GM12878 (cell line): ENCODE results near the gene NTF4. TPM values are rescaled to one million over a fixed set of nuclear protein-coding genes. Genes with fewer than 3 reads are reported as not detected.

Experiments
- CEBPB ChIP-seq, 2 experiments: fragments of 150-350 bp in 1 of 2; IDR thresholded peaks; 2 replicates each; pipeline ENCODE4 v1.6.1; 2012 to 2014; ENCODE audit warnings: low read depth in 2 of 2, low read length in 2 of 2, borderline replicate concordance in 1 of 2, inconsistent platforms in 1 of 2
- CEBPZ ChIP-seq: fragments of 150-350 bp; IDR thresholded peaks from 2 replicates; pipeline ENCODE4 v1.6.1; 2016; ENCODE audit warnings: low read depth, low read length
- CHD1 ChIP-seq: IDR thresholded peaks from 2 replicates; pipeline ENCODE4 v1.6.1; 2012; ENCODE audit warnings: low read depth, low read length, improper control_type of control experiment
- DPF2 ChIP-seq: fragments of 450-650 bp; IDR thresholded peaks from 2 replicates; pipeline ENCODE4 v1.6.1; 2017; ENCODE audit warnings: mild to moderate bottlenecking
- EGR1 ChIP-seq, 2 experiments: IDR thresholded peaks; 1 replicate in 1 of 2; 2 replicates in 1 of 2; pipeline ENCODE4 v1.6.1; 2011 to 2012; ENCODE audit warnings: low read depth in 2 of 2, low read length in 2 of 2, borderline replicate concordance in 1 of 2, mild to moderate bottlenecking in 1 of 2, moderate library complexity in 1 of 2
- GABPA ChIP-seq: IDR thresholded peaks from 2 replicates; pipeline ENCODE4 v1.6.1; 2014; ENCODE audit warnings: antibody characterized with exemption, low read depth, mild to moderate bottlenecking, inconsistent platforms
- GATAD2B ChIP-seq: fragments of 450-650 bp; conservative IDR thresholded peaks from 2 replicates; pipeline ENCODE4 v1.6.1; 2017; ENCODE audit warnings: low read depth, mild to moderate bottlenecking, moderate library complexity
- HCFC1 ChIP-seq: fragments of 150-350 bp; IDR thresholded peaks from 2 replicates; pipeline ENCODE4 v1.6.1; 2014; ENCODE audit warnings: low read length
- IKZF2 ChIP-seq, 2 experiments: fragments of 450-650 bp; IDR thresholded peaks; 2 replicates each; pipeline ENCODE4 v1.6.1; 2017; ENCODE audit warnings: mild to moderate bottlenecking in 2 of 2, moderate library complexity in 2 of 2
- JUNB ChIP-seq: IDR thresholded peaks from 2 replicates; pipeline ENCODE4 v1.6.1; 2016; ENCODE audit warnings: antibody characterized with exemption, mild to moderate bottlenecking
- KAT2A ChIP-seq: conservative IDR thresholded peaks from 2 replicates; pipeline ENCODE4 v1.6.1; 2011; ENCODE audit warnings: low read depth, low read length; ENCODE audit not compliant: control insufficient read depth
- MEF2B ChIP-seq: fragments of 450-650 bp; IDR thresholded peaks from 2 replicates; pipeline ENCODE4 v1.6.1; 2018; ENCODE audit warnings: mild to moderate bottlenecking, moderate library complexity; ENCODE audit not compliant: partially characterized antibody, poor library complexity, severe bottlenecking
- MXI1 ChIP-seq: fragments of 150-350 bp; IDR thresholded peaks from 2 replicates; pipeline ENCODE4 v1.6.1; 2011; ENCODE audit warnings: low read depth, mild to moderate bottlenecking, inconsistent platforms, low read length, improper control_type of control experiment
- NR2C1 ChIP-seq: fragments of 450-650 bp; IDR thresholded peaks from 2 replicates; pipeline ENCODE4 v1.6.1; 2017; ENCODE audit warnings: antibody characterized with exemption, mild to moderate bottlenecking, moderate library complexity
- NRF1 ChIP-seq: conservative IDR thresholded peaks from 2 replicates; pipeline ENCODE4 v1.6.1; 2011; ENCODE audit warnings: mild to moderate bottlenecking, low read depth, low read length, improper control_type of control experiment
- PAX5 ChIP-seq: IDR thresholded peaks from 2 replicates; pipeline ENCODE4 v1.6.1; 2011; ENCODE audit warnings: low read depth, low read length, borderline replicate concordance
- PAX8 ChIP-seq: fragments of 450-650 bp; IDR thresholded peaks from 2 replicates; pipeline ENCODE4 v1.6.1; 2017; ENCODE audit warnings: mild to moderate bottlenecking, moderate library complexity
- POLR2AphosphoS5 ChIP-seq: IDR thresholded peaks from 2 replicates; pipeline ENCODE4 v1.6.1; 2011; ENCODE audit warnings: mild to moderate bottlenecking, low read length, inconsistent platforms
- RCOR1 ChIP-seq: conservative IDR thresholded peaks from 2 replicates; pipeline ENCODE4 v1.6.1; 2012; ENCODE audit warnings: low read depth, low read length, improper control_type of control experiment
- RELA ChIP-seq: fragments of 450-650 bp; IDR thresholded peaks from 2 replicates; pipeline ENCODE4 v1.8.0; 2014; ENCODE audit warnings: borderline replicate concordance; ENCODE audit not compliant: partially characterized antibody
- RELB ChIP-seq: fragments of 450-650 bp; IDR thresholded peaks from 2 replicates; pipeline ENCODE4 v1.6.1; 2017; ENCODE audit warnings: low read depth, mild to moderate bottlenecking, moderate library complexity
- RUNX3 ChIP-seq: IDR thresholded peaks from 2 replicates; pipeline ENCODE4 v1.6.1; 2012; ENCODE audit warnings: low read length, inconsistent platforms
- SMARCA5 ChIP-seq: fragments of 450-650 bp; IDR thresholded peaks from 2 replicates; pipeline ENCODE4 v1.6.1; 2017; ENCODE audit warnings: mild to moderate bottlenecking
- SREBF1 ChIP-seq: IDR thresholded peaks from 2 replicates; pipeline ENCODE4 v1.6.1; 2012; ENCODE audit warnings: mild to moderate bottlenecking, low read length
- YBX1 ChIP-seq: fragments of 450-650 bp; IDR thresholded peaks from 2 replicates; pipeline ENCODE4 v1.6.1; 2016; ENCODE audit warnings: antibody characterized with exemption
- YY1 ChIP-seq: IDR thresholded peaks from 2 replicates; pipeline ENCODE4 v1.6.1; 2011; ENCODE audit warnings: low read depth, mild to moderate bottlenecking, low read length
- ZNF24 ChIP-seq: fragments of 450-650 bp; IDR thresholded peaks from 2 replicates; pipeline ENCODE4 v1.6.1; 2017; ENCODE audit warnings: antibody characterized with exemption, mild to moderate bottlenecking
- ZSCAN29 ChIP-seq: fragments of 450-650 bp; IDR thresholded peaks from 2 replicates; pipeline ENCODE4 v1.6.1; 2017; ENCODE audit warnings: mild to moderate bottlenecking, moderate library complexity
- polyA plus RNA-seq, 11 experiments: library from polyadenylated mRNA; depleted of rRNA in 4 of 11; unstranded in 6 of 11; stranded (reverse) in 5 of 11; fragments of >200 nt; fragmentation: Nextera tagmentation in 4 of 11; fragmentation: Illumina TruSeq in 1 of 11; extraction: Ambion mirVana in 4 of 11; extraction: Trizol in 1 of 11; gene quantifications; 1 replicate in 1 of 11; 2 replicates in 10 of 11; pipeline versions ENCODE4 v1.2.1 to v1.2.3, GENCODE V29; 2011 to 2016; ENCODE audit warnings: inconsistent platforms in 2 of 11, missing spikeins in 2 of 11, low read depth in 1 of 11
- total RNA-seq, 4 experiments: library from RNA; depleted of rRNA in 3 of 4; stranded (reverse); fragments of >200 nt in 3 of 4; fragmentation: Illumina TruSeq in 1 of 4; extraction: Trizol in 1 of 4; gene quantifications; 2 replicates each; pipeline versions ENCODE4 v1.2.1 to v1.2.3, GENCODE V29; 2013 to 2021

The NTF4 gene
- total and polyA plus RNA-seq, 10 of the 15 experiments (the other 5 are each of a cell fraction or from before 2014, with no cell fraction given), result not detected

- TF ChIP-seq CEBPZ, result no peak
- no peak for TF ChIP-seq HCFC1
- TF ChIP-seq NR2C1, result 0 out of 2 replicates have a peak, but pooled peaks have one; percentile 5
- no peak for TF ChIP-seq KAT2A
- no peak for TF ChIP-seq GABPA
- no peak for TF ChIP-seq PAX5
- no peak for TF ChIP-seq MEF2B
- TF ChIP-seq EGR1 (IDR thresholded peaks at IDR 0.05; ENCODE audit: borderline replicate concordance in 1 of 2, low read depth in 2 of 2, low read length in 2 of 2), result peak in 1 of 2 experiments; percentile 62; a peak in 1 of 3 replicates
- TF ChIP-seq ZNF24, result no peak
- TF ChIP-seq PAX8, result no peak
- TF ChIP-seq POLR2AphosphoS5, result no peak
- no peak for TF ChIP-seq CEBPB (IDR thresholded peaks at IDR 0.05; ENCODE audit: borderline replicate concordance in 1 of 2, low read depth in 2 of 2, low read length in 2 of 2)
- TF ChIP-seq CHD1, result no peak
- TF ChIP-seq GATAD2B, result peak; percentile 53; the same call in 1 of the 2 replicates
- no peak for TF ChIP-seq SMARCA5
- TF ChIP-seq RUNX3, result 0 out of 2 replicates have a peak, but pooled peaks have one; percentile 7
- no peak for TF ChIP-seq RELB
- TF ChIP-seq DPF2, result no peak
- TF ChIP-seq YY1, result no peak
- TF ChIP-seq SREBF1, result no peak
- no peak for TF ChIP-seq RCOR1
- no peak for TF ChIP-seq YBX1
- TF ChIP-seq NRF1, result no peak
- no peak for TF ChIP-seq ZSCAN29
- TF ChIP-seq IKZF2 (IDR thresholded peaks at IDR 0.05), result no peak
- peak; percentile 20; the same call in 1 of the 2 replicates for TF ChIP-seq MXI1
- TF ChIP-seq JUNB, result no peak
- TF ChIP-seq RELA, result no peak
These were observed 46.8 kb downstream of the NTF4 start (continued) for GRCh38 chr19:49017666-49018351.
